ENCODE results near the gene FGF6. TPM values are rescaled to one million over a fixed set of nuclear protein-coding genes. Genes with fewer than 3 reads are reported as not detected.

FGF6 gene
- total and polyA plus RNA-seq, 2 of the 13 experiments (the other 11 are each of a cell fraction or from before 2014, with no cell fraction given): not detected

DNA sequence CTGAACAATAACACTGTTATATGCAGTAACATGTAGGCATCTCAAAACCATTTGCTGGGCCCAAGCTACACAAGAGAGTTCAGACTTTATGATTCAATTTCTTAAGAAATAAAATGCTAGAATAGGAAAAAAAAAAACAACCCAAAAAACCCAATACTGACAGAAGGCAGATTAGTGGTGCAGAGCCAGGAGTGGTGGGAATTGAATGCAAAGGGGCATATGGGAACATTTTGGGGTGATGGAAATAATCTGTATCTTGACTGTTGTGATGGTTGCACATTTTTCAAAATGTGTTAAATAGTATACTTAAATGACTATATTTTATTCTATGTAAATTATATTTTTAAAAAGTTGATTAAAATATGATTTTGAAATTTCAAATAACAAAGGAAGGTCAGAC, 23.4 kb upstream of the FGF6 start:
- no TSS peak for BruUV-seq (replicated peaks)
- Histone ChIP-seq H3K79me2 (ENCODE audit: insufficient read depth, low read length) (no peaks in the 10 kb centered on the region), H3K9ac (ENCODE audit: insufficient read depth, low read depth, low read length) (no peak overlapping the region), H3K4me2 (ENCODE audit: low read depth, low read length) (no peak overlapping the region), H4K20me1 (ENCODE audit: insufficient read depth, low read length) (no peaks in the 10 kb centered on the region), H3K9me3 (ENCODE audit: low read length) (no peaks in the 10 kb centered on the region), H3K27me3 (ENCODE audit: control insufficient read depth in 1 of 2, insufficient read depth in 2 of 2, low read length in 2 of 2) (no peaks in the 10 kb centered on the region; a peak in 1 of 5 replicates), H3K4me1 (ENCODE audit: insufficient read depth, low read length) (no peaks in the 10 kb centered on the region), H3K27ac (ENCODE audit: extremely low read length, insufficient read depth, low read length) (no peak overlapping the region), H2AFZ (ENCODE audit: low read length) (no peak overlapping the region), H3K4me3 (replicated peaks in 1 of 3; ENCODE audit: insufficient read depth in 1 of 3, low read depth in 2 of 3, low read length in 3 of 3) (no peak overlapping the region), H3K36me3 (replicated peaks in 1 of 2; ENCODE audit: control insufficient read depth in 1 of 2, insufficient read depth in 2 of 2, low read length in 2 of 2) (no peaks in the 10 kb centered on the region)
- ChIA-PET POLR2A (no interaction called here), CTCF (ENCODE audit: low intra/inter-chr PET ratio, low total read pairs) (no interaction called here)
- no peak for DNase-seq (ENCODE audit: low spot score)
- in situ Hi-C loops (cut with HindIII; ENCODE audit: extremely low pct_ligation_motif_present, low pct_unique_long_range_greater_than_20kb): no loop called here
- no peak for FAIRE-seq
- ATAC-seq: no peak
- intact Hi-C loops (cut with micrococcal nuclease; ENCODE audit: unreplicated experiment): no loop called here
- no peak for TF ChIP-seq FOXA1 (IDR thresholded peaks at IDR 0.05)
- no peak for TF ChIP-seq FOXA1 (CRISPR knock-in tag; IDR thresholded peaks at IDR 0.05)
- no peak for TF ChIP-seq ZFP36 (IDR thresholded peaks at IDR 0.05; ENCODE audit: borderline replicate concordance, low read depth, low read length, partially characterized antibody)
- no peak for TF ChIP-seq FOXA3 (CRISPR knock-in tag; IDR thresholded peaks at IDR 0.05)
- TF ChIP-seq GTF2F1 (IDR thresholded peaks at IDR 0.05; ENCODE audit: low read length): no peak
- TF ChIP-seq, protein P1, sequence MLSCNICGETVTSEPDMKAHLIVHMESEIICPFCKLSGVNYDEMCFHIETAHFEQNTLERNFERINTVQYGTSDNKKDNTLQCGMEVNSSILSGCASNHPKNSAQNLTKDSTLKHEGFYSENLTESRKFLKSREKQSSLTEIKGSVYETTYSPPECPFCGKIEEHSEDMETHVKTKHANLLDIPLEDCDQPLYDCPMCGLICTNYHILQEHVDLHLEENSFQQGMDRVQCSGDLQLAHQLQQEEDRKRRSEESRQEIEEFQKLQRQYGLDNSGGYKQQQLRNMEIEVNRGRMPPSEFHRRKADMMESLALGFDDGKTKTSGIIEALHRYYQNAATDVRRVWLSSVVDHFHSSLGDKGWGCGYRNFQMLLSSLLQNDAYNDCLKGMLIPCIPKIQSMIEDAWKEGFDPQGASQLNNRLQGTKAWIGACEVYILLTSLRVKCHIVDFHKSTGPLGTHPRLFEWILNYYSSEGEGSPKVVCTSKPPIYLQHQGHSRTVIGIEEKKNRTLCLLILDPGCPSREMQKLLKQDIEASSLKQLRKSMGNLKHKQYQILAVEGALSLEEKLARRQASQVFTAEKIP (CRISPR knock-in tag; IDR thresholded peaks at IDR 0.05; ENCODE audit: borderline replicate concordance): no peak
- no peak for TF ChIP-seq GATA4 (IDR thresholded peaks at IDR 0.05; ENCODE audit: borderline replicate concordance, low read depth)
- no peak for TF ChIP-seq ZNF17 (CRISPR knock-in tag; IDR thresholded peaks at IDR 0.05)
- TF ChIP-seq, protein P2, sequence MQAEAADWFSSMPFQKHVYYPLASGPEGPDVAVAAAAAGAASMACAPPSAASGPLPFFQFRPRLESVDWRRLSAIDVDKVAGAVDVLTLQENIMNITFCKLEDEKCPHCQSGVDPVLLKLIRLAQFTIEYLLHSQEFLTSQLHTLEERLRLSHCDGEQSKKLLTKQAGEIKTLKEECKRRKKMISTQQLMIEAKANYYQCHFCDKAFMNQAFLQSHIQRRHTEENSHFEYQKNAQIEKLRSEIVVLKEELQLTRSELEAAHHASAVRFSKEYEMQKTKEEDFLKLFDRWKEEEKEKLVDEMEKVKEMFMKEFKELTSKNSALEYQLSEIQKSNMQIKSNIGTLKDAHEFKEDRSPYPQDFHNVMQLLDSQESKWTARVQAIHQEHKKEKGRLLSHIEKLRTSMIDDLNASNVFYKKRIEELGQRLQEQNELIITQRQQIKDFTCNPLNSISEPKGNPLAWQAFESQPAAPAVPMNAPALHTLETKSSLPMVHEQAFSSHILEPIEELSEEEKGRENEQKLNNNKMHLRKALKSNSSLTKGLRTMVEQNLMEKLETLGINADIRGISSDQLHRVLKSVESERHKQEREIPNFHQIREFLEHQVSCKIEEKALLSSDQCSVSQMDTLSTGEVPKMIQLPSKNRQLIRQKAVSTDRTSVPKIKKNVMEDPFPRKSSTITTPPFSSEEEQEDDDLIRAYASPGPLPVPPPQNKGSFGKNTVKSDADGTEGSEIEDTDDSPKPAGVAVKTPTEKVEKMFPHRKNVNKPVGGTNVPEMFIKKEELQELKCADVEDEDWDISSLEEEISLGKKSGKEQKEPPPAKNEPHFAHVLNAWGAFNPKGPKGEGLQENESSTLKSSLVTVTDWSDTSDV (CRISPR knock-in tag; IDR thresholded peaks at IDR 0.05): no peak
- TF ChIP-seq, protein P3, sequence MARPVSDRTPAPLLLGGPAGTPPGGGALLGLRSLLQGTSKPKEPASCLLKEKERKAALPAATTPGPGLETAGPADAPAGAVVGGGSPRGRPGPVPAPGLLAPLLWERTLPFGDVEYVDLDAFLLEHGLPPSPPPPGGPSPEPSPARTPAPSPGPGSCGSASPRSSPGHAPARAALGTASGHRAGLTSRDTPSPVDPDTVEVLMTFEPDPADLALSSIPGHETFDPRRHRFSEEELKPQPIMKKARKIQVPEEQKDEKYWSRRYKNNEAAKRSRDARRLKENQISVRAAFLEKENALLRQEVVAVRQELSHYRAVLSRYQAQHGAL (CRISPR knock-in tag; IDR thresholded peaks at IDR 0.05; ENCODE audit: not compliant biosample characterization): no peak
- no peak for TF ChIP-seq ZNF556 (CRISPR knock-in tag; IDR thresholded peaks at IDR 0.05; ENCODE audit: borderline replicate concordance)
- TF ChIP-seq, protein P4, sequence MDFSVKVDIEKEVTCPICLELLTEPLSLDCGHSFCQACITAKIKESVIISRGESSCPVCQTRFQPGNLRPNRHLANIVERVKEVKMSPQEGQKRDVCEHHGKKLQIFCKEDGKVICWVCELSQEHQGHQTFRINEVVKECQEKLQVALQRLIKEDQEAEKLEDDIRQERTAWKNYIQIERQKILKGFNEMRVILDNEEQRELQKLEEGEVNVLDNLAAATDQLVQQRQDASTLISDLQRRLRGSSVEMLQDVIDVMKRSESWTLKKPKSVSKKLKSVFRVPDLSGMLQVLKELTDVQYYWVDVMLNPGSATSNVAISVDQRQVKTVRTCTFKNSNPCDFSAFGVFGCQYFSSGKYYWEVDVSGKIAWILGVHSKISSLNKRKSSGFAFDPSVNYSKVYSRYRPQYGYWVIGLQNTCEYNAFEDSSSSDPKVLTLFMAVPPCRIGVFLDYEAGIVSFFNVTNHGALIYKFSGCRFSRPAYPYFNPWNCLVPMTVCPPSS (IDR thresholded peaks at IDR 0.05): no peak
- no peak for TF ChIP-seq FIP1L1 (IDR thresholded peaks at IDR 0.05; ENCODE audit: borderline replicate concordance, insufficient read depth, low read depth, low read length)
- TF ChIP-seq ATF7-NPFF (CRISPR knock-in tag; IDR thresholded peaks at IDR 0.05; ENCODE audit: low read depth): no peak
